Articular chondrocyte of knee joint (primary cell): ENCODE data around the gene SH3PXD2B. TPM values are rescaled to one million over a fixed set of nuclear protein-coding genes. Genes with fewer than 3 reads are reported as not detected.

ENCODE experiments used
- total RNA-seq: library from RNA; depleted of rRNA; stranded (reverse); fragments of >200 nt; gene quantifications from 2 replicates; pipeline ENCODE4 v1.2.3, GENCODE V29; 2012

The SH3PXD2B gene
- 31.3 and 35.1 TPM in 2 replicates for total RNA-seq

GRCh38 chr5:172454358-172455086 lies at the start of gene SH3PXD2B:
TSS of gene SH3PXD2B (minus strand) at chr5:172454525. CDS start at chr5:172454352, 173 bp downstream.

GRCh38 chr5:172283020-172283861 lies 171.1 kb downstream of the SH3PXD2B start, which contains the start of gene UBTD2:
TSS of gene UBTD2 (minus strand) at chr5:172283764. CDS start at chr5:172283665, 99 bp downstream.

Other genes starting within 250 kb of the SH3PXD2B start
- gene UBTD2, start 170.8 kb downstream of the SH3PXD2B start, total RNA-seq: 47.4 and 51.6 TPM in 2 replicates
- 3.5 and 6.1 TPM in 2 replicates for gene NEURL1B, start 186.7 kb upstream of the SH3PXD2B start, total RNA-seq